Hematopoietic multipotent progenitor cell treated with erythropoietin and hydrocortisone succinate and interleukin-3 and kit ligand, for 15 days (in vitro differentiated cells): Measurements from ENCODE around the gene TMEM139.
A peak's percentile ranks its signal among the peaks of the same experiment; 100 is the strongest.
"Not testable (repeated sequence)": the region's sequence is repeated elsewhere in the genome, so short reads cannot be mapped to it uniquely, and the experiment has no call there.

ENCODE experiments used
- DNase-seq: peaks from one replicate; pipeline ENCODE4 v3.0.0-alpha.2; 2015; ENCODE audit warnings: low spot score

TMEM139 gene

DNA sequence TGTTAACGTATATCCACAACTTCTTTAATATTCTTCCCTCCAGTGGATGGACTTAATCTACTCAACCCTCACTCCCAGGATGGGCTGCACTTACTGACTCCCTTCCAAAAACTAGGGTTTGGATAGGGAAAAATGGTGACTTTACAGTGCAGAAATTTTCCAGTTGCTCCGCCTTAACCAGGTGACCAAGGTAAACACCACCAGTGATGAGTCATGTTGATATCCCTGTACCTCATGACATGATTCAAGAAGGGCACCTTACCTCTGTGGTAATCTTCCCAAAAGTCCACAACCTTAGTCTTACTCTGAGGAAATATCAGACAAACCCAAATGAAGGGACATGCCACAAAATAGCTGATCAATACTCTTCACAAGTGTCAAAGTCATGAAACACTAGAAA is 25.0 kb upstream of the TMEM139 start:
- DNase-seq: no peak

DNA sequence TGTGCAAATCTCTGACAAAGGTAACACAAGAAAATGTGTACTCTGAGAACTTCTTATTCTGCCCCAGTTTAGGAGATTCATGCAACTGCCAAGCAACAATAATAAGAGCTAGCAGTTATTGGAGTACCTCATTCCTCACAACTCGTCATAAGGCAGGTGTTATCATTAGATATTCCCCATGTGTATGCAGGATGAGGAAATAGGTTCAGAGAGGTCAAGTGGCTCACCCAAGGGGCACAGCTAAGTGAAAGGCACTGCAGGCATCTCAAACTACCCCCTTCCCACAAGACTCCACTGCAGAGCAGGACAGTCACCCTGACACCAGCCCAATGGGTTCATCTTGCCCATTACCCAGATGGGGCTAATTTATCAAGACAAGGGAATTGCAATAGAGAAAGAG is 22.9 kb upstream of the TMEM139 start:
- no peak for DNase-seq

DNA sequence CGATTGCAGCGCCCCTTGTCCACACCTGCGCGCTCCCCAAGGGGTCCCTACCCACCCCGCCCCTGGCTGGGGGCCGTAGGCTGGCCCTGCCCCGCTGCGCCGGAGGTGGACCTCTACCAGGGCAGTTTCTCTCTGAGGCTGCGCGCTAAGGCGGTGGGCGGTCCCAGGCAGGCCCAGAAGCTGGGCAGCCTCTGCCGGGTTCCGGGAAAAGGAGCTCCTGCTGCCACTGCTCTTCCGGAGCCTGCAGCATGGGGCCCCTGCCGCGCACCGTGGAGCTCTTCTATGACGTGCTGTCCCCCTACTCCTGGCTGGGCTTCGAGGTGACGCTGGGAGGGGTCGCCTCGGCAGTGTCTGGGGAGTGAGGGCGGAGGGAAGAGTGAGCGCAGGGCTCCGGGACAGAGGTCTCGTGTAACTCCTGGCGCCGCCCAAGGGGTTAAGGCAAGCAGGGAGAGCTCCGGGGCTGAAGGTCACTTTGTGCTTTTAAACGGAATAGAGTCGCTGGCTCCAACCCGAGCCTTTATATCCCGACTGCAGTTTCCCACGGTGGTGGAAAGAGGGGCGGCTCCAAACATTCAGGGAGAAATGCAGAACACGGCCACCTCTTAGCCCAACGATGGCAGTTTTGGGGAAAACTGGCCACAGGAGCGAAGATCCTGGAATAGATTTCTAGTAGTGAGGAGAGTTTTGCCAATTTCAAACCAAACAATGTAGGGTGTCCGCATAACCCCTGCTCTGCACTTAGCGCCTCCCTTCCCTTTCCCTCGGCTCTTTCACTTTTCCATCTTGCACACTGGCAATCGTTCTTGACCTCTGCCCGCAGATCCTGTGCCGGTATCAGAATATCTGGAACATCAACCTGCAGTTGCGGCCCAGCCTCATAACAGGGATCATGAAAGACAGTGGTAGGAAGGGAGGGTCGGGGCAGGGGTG is 21.2 kb upstream of the TMEM139 start, which contains the start of gene GSTK1:
Gene GSTK1, plus strand, starts transcription at position 176 of the 930 bp plus-strand sequence. Its CDS starts 73 bp downstream, at position 249.
- DNase-seq: peak; percentile 58

DNA sequence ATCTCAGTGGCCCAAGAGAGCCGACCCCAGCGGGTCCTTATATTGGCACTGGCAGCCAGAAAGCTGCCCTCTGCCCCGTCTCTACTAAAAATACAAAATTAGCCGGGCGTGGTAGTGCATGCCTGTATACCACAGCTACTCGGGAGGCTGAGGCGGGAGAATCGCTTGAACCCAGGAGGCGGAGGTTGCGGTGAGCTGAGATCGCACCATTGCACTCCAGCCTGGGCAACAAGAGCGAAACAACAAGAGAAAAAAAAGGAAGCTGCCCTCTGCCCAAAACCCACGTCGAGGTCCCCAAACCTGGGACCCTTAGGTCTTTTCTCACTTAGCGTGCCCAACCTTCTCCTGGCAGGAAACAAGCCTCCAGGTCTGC is 20.6 kb upstream of the TMEM139 start:
- not testable (repeated sequence) for DNase-seq

DNA sequence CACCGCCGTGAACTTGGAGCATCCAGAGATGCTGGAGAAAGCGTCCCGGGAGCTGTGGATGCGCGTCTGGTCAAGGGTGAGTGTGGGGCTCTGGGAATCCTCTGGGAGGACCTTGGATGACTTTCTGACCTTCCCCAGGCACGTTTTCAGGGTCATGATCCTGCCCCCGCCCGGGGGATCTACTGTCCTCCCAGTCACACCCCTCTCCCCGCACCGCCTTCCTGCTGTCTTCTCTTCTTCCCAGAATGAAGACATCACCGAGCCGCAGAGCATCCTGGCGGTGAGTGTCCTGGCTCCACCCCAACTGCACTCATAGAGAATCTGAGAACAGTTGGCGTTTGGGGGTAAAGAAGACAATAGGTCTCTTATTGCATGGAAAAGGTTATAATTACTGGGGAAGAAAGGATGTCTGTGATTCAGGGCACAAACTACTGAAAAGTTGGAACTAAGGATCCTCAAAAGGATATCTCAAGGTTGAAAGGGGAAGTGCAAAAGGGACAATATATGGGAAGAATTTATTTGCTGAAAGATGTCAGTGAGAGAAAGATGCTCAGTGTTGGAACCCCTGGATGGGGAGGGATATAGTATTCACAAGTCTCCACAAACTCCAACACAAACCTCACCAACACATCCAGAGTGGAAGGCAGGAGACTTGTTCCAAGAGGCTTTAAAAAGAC is 19.6 kb upstream of the TMEM139 start:
- DNase-seq: no peak

DNA sequence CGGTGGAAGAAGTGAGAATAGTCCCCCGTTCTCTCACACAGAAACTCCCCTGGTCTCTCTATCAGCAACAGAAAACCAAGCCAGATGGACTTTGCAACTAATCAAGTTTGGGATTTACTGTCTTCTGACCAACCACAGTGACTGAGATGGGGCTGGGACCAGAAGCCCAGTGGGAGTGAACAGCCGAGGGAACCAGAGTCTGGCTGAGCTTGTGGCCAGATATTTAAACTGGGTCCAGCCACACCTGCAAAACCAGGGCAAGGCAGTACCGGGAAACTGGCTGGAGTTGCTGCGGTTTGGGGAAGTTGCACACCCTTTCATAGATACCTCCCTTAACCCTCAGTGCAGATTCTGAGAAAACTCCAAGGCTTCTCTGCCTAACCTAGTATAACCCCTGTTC is 15.5 kb upstream of the TMEM139 start:
- no peak for DNase-seq

DNA sequence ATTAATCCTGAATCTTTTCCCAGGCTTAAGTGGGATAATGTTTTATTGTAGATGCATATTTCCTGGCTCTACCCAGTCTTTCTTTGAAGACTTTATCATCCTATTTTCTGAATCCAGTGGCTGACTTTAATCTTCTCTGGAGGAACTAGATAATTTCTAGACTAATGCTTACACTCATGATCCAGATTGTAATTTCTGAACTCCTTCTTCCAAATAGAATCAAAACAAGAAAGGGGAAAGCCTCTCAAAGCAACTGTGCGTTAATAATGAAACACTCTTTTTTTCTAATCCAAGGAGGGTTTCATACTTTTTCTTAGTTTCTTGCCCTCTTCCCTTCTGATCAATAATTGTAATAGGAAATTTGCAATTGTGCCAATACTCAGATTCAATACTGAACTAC is 13.5 kb upstream of the TMEM139 start:
- DNase-seq: no peak

DNA sequence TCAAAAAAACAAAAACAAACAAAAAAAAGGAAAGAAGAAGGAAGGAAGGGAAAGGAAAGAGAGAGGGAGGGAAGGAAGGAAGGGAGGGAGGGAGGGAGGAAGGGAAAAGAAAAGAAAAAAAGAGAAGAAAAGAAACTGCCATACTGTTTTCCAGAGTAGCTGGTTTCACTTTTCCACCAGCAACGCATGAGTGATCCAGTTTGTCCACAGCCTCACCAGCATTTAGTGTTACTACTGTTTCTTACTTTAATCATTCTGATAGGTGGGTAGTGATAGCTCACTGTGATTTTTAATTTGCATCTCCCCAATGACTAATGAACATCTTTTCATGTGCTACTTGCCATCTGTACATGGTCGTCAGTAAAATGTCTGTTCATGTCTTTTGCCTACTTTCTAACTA is 11.9 kb upstream of the TMEM139 start:
- no peak for DNase-seq

DNA sequence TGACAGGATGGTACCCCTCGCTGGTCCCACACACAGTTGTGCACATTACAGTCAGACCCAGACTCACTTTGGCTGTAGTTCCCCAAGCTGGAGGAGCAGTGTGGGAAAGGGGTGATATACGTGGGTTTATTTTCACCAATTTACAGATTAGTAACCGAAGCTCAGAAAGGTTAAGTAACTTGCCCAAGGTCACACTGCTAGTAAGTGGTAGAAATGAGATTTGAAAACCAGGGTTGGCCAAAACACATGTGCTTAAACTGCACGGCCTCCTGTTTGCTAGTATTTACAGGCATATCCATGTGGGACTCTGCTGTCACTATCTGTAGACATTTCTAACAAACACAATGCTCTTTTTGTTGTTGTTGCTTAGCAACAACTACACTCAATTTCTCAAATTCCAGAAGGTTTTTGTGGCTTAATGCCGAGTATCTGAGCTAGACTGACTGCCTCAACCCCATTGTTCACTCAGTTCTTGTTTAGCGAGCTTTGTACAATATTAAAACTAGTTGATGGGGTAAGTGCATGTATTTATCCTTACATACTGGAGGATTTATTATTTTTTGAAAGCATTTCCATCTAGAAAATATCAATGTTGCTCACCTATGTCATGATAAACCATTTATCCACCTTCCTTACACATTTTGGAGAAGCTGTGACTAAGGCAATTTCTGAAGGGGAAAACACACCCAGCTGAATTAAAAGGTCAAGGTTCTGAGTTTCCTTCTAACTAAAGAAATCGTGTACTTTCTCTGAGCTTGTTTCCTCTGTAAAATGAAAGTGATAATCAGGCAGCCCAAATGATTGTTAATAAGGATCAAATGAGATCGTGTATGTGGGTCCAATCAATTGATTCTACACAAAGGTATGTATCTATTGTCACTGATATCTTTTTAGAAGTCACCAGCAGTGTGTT is 5.3 kb upstream of the TMEM139 start:
- no peak for DNase-seq

DNA sequence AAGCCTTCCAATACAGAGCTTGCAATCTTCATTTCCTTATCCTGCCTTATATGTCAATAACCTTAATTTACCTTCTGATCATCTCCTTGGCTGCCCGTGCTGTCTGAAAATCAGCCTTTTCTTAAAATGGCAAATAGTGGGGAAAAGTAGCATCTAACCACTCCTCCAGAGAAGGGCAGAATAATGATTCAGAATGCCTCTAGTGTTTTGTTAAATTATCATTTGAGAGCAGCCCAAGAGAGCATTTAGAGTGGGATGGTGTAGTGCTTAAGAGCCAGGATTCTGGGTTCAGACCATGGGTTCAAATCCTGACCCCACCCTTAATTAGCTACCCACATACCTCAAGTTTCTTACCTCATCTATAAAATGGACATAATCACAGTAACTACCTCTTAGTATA is 4.6 kb upstream of the TMEM139 start:
- DNase-seq: no peak

DNA sequence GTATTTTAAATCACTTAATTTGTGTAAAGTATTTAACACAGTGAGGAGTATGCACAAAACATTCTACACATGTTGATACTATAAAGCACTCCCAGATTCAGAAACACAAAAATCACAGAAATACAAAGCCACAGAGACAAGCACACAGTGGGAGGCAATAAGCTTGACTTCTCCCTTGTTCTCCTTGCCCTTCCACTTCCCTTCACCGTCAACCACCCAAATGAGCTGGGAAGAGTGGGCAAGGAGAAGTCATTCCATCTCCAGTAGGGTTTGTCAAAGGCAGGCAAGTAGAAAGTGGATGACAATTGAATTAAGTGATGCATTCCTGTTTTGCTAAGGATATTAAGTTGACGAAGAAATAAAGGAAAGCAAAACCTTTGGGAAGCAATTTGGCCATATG is 4.2 kb upstream of the TMEM139 start:
- no peak for DNase-seq

DNA sequence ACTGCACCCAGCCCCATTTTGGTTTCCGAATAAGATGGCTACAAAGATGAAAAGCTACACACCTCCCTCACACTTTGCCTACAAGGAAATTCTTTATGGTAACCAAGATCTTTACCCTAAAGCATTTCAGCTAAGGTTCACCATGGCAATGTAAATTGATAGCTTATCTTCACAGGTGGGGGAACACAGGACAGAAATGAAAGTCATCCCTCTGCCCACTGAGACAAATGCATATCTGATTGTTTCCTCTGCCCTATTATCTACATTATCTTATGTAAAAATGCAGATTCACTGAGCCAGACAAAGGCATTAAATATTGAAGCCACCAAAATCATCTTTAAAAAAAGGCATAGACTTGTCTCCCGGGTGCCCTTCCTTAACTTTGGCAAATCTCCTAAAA is 3.2 kb upstream of the TMEM139 start:
- DNase-seq: no peak

DNA sequence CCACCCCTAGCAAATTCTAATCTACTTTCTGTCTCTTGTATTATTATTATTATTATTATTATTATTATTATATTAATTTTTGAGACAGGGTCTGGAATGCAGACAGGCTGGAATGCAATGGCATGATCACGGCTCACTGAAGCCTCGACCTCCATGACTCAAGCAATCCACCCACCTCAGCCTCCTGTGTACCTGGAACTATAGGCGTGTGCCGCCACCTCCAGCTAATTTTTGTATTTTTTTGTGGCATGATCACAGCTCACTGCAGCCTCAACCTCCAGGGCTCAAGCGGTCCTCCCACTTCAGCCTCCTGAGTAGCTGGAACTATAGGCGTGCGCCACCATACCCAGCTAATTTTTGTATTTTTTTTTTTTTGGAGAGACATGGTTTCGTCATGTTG is 2.6 kb upstream of the TMEM139 start:
- no peak for DNase-seq

DNA sequence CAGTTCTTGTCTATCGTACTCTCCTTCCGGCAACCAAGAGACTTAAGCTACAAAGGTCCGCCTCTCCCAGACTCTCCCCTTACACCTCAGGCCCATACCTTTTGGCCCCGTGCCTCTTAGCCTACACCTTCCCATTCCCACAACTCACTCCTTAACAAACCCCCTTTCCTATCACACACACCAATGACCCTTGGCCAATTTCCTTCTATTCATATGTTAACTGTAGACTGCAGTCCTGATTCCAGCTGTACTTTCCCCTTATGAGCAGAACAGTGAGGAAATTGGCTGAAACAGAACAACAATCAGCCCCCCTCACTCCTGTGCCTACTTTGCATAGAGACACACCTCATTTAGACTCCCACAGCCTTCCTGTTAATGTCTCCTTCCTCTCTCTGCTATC is 1.4 kb upstream of the TMEM139 start:
- no peak for DNase-seq

DNA sequence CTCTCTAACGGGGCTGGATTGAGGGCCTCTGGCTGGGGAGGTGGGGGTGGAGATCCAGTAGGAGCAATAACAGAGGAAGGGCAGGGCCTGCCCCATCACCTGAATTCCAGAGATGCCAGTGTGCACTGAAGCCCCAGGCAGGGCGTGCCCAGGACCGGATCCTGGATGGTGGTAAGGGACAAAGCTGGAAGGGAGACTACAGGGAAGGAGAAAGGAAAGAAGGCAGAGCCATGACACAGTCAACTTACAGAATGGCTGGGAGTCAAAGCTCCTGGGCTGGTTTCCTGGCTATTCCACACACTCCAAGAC is 666 bp downstream of the TMEM139 start:
- DNase-seq: no peak

DNA sequence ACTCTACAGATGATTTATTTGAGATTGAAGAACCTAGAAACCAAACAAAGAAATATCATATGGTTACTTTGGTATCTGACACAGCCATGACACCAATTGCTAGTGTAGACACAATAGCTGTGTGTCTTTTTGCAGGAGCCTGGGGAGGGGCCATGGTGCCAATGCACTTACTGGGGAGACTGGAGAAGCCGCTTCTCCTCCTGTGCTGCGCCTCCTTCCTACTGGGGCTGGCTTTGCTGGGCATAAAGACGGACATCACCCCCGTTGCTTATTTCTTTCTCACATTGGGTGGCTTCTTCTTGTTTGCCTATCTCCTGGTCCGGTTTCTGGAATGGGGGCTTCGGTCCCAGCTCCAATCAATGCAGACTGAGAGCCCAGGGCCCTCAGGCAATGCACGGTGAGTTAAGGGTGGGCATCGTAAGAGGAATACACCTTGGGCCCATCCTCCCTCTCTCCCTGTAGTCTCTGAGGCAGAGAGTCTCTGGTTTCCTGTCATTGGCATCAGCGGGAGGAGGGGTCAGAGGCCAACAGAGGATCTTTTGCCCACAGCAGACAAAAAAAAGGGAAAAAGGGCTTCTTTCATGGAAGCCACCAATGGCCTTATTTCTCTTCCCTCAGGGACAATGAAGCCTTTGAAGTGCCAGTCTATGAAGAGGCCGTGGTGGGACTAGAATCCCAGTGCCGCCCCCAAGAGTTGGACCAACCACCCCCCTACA is 1.2 kb downstream of the TMEM139 start:
- DNase-seq: no peak

DNA sequence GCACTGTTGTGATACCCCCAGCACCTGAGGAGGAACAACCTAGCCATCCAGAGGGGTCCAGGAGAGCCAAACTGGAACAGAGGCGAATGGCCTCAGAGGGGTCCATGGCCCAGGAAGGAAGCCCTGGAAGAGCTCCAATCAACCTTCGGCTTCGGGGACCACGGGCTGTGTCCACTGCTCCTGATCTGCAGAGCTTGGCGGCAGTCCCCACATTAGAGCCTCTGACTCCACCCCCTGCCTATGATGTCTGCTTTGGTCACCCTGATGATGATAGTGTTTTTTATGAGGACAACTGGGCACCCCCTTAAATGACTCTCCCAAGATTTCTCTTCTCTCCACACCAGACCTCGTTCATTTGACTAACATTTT is 1.7 kb downstream of the TMEM139 start:
- DNase-seq: no peak

DNA sequence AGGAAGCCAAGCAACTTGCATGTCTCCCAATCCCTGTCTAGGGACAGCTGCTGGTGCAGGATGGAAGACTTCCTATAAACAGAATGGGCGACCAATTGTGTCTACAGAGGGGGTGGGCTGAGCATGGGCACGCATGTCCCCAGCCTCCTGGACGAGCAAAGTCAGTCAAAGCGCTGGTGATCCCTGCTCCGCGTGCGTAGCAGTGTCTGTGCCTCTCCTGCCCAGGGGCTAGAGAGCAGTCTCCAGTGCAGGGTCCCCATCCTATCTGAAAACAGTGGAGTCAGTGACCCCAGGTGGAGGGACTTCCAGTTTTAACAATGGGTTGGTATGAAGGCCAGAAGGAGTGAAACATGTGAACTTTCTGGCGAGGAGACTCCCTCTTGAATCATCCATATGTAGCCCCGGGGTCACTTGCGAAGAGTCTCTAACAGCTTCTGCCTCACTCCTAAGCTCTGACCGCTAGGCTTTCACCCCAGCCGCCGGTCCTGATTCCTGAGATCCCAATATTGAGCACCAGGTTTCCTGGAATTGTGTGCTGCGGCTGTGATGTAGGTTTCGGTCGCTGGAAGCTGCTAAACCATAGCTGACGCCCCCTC is 2.7 kb downstream of the TMEM139 start:
- DNase-seq: no peak

DNA sequence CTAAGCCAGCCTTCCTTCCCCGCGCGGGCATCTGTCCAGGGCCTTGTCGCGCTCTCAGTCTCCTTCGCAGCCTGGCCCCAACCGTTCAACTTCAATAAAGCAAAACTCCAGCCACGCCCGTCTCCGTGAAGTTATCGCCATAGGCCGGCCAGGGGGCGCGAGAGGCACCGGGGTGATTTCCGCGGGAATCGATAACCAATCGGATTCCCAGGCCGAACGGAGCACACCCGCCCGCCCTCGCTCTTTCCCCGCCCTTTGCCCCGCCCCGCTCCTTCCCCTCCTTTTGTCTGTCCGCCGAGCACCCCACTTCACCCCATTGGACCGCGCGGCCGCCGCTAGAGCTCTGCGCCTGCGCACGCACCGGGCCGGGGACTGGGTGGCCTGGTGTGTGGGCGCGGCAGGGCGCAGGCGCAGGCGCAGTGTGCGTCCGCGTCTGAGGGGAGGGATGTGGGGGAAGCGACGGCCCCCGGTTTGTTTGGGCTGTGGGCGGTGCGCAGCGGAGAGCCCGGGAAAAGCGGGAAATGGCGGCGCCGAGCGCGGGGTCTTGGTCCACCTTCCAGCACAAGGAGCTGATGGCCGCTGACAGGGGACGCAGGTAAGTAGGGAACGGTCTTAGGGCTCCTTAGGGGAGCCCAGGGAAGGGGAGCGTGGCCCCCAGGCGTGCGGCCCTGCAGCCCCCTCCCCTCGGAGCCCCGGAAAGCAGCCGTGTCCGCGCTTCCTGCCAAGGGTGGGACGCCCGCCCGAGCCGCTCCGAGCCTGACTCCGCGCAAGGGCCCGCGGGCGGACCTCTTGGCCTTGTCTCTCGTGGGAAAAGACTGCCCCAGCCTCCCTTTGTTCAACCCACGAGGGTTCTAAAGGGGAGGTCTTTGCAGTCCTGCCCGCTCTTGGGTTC is 3.4 kb downstream of the TMEM139 start, which contains the start of gene CASP2:
Gene CASP2, plus strand, starts transcription at position 417 of the 892 bp plus-strand sequence. Its CDS starts 105 bp downstream, at position 522.
- DNase-seq: peak; percentile 92

DNA sequence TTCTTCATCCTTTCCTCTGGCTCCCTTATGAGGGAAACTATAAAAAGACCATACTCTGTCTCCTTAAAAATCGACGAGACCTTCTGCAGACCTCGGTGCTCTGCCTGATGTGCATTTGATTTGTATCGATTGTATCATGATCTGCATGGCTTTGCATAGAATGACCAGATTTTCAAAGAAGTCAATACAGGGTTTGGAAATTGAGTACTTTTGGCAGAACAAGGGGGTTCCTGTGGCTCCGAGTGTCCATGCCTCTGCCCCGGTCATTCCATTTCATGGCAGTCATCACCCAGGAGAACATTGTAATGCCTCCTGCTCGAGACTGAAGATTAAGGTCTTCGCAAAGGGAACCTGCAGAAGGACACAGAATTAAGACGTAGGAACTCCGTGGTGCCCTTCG is 4.1 kb downstream of the TMEM139 start:
- DNase-seq: peak; percentile 13
